Measurements from ENCODE around the gene PRG3. TPM values are rescaled to one million over a fixed set of nuclear protein-coding genes. Genes with fewer than 3 reads are reported as not detected.
A peak's percentile ranks its signal among the peaks of the same experiment; 100 is the strongest.

PRG3 gene
- total and polyA plus RNA-seq, 9 of the 15 experiments (the other 6 are each of a cell fraction or from before 2014, with no cell fraction given) = 0.18 to 0.55 (median 0.38) TPM; not detected in 6

DNA sequence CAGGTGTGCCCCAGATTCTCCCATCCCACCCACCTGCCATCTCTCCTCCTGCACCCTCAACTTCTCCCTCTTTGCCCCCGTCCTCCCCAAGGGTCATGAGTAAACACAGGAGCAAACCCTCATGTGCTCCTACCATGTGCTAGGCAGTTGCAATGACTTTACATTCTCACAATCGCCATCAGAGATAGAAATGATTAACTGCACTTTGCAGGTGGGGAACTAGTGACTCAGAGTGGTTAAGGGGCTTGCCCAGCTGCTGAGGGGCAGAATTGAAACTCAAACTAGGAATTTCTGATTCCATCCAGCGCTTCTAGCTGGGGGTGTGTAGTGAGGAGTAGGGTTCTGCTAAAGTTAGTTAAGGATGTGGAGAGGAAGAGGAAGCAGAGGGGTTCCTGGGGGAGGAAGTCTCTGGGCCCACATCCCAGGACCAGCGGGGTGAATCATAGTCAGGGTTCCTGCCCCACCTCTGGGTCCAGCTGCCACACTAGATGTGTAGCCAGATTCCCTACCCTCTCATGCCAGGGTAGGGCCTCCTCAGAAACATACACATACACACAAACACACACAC, 25.5 kb upstream of the PRG3 start (continued):
- peak; percentile 34; the same call in 1 of the 2 replicates for TF ChIP-seq SPI1 (IDR thresholded peaks at IDR 0.05; ENCODE audit: borderline replicate concordance, low read depth, low read length)
- TF ChIP-seq MYC (IDR thresholded peaks at IDR 0.05; ENCODE audit: low read depth, low read length) = 0 out of 2 replicates have a peak, but pooled peaks have one; percentile 44
- no peak for TF ChIP-seq MYC (CRISPR knock-in tag; IDR thresholded peaks at IDR 0.05; ENCODE audit: borderline replicate concordance, low read depth)

DNA sequence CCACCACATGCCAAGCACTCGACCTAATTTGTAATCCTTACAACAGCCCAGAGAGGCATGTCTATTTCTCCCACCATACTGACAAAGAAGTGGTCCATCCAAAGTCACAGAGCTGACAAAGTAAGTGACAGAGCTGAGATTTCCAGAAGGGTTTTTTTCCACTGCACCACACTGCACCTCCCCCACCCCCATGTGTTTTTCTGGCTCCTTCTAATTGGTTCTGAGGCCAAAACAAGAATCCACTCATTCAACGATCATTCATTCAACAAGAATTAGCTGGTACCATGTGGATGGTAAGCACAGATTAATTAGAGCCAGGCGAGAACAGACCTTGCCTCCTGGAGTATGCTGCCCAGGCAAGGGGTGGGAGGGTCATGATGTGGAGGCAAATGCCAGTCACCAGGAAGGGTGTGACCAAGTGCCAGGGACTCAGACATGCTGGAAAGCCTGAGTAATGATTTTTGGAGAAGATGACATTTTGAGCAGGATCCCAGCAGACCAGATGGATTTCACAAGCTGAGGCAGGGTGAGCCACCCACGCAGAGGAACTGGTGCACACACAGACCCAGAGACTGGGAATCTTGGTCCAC, 24.4 kb upstream of the PRG3 start:
- BruUV-seq (replicated peaks) = no TSS peak
- Histone ChIP-seq H3K27ac (ENCODE audit: extremely low read depth, low read depth, low read length) (no peak overlapping the region), H3K4me3 (no peak overlapping the region), H4K20me1 (replicated peaks; ENCODE audit: control insufficient read depth, insufficient read depth, low read length) (no peaks in the 10 kb centered on the region), H3K4me2 (ENCODE audit: insufficient read depth, low read length) (no peak overlapping the region), H3K9me3 (replicated peaks; ENCODE audit: control insufficient read depth, insufficient read depth, low read depth, low read length) (no peaks in the 10 kb centered on the region), H3K79me2 (ENCODE audit: control insufficient read depth, insufficient read depth, low read length) (no peaks in the 10 kb centered on the region), H3K27me3 (ENCODE audit: control insufficient read depth in 2 of 2, insufficient read depth in 2 of 2, low read length in 2 of 2) (no peaks in the 10 kb centered on the region; a peak in 1 of 5 replicates), H2AFZ (ENCODE audit: low read depth, low read length) (no peak overlapping the region), H3K36me3 (ENCODE audit: control insufficient read depth, insufficient read depth, low read length) (peaks cover 52% of the 10 kb centered on the region), H3K4me1 (replicated peaks in 1 of 2; ENCODE audit: control insufficient read depth in 2 of 2, insufficient read depth in 2 of 2, low read length in 2 of 2) (peaks cover 15 to 28% of the 10 kb centered on the region in 2 experiments; a peak in 4 of 5 replicates), H3K9me1 (ENCODE audit: control insufficient read depth, insufficient read depth, low read length) (no peaks in the 10 kb centered on the region), H3K9ac (ENCODE audit: insufficient read depth in 1 of 2, low read depth in 2 of 2, low read length in 2 of 2) (no peak overlapping the region)
- no peak for ATAC-seq
- intact Hi-C loops (cut with micrococcal nuclease) = no loop called here
- TF ChIP-seq POLR2G (IDR thresholded peaks at IDR 0.05; ENCODE audit: low read depth, low read length) = 0 out of 2 replicates have a peak, but pooled peaks have one; percentile 1
- TF ChIP-seq TCF7 (IDR thresholded peaks at IDR 0.05; ENCODE audit: borderline replicate concordance) = no peak
- no peak for DNase-seq (ENCODE audit: extremely low read depth in 1 of 4, low spot score in 3 of 4)
- FAIRE-seq = no peak
- ChIA-PET POLR2A (interaction anchor here (0.6 to 1.5 kb wide), 4 partner anchors 8 to 327 kb away, joined by 3 to 5 read pairs (median 4); no protein-coding TSS in a partner anchor), CTCF (ENCODE audit: low intra/inter-chr PET ratio) (no interaction called here)
- in situ Hi-C loops (cut with MboI) = no loop called here
- WGBS (ENCODE audit: insufficient coverage, low coverage, missing lambda C conversion rate) = 84% methylated on average over 3 of the region's 4 CpGs

Measured in K562 (cell line).